HepG2 (cell line): Measurements from ENCODE around the gene SLC29A1. TPM values are rescaled to one million over a fixed set of nuclear protein-coding genes. Genes with fewer than 3 reads are reported as not detected.

Experiments used
- ATAC-seq: fragments of 200-7000 bp; cut with Tn5 transposase; 3 replicates; pipeline ENCODE4 v1.9.1; 2020; ENCODE audit warnings: mild to moderate bottlenecking, moderate library complexity
- BruUV-seq: library from RNA; stranded (reverse); fragments of 400-500 nt; replicated peaks from 2 replicates; lab custom pipeline; 2021; lab: Mats Ljungman, UMichigan
- CTCF ChIA-PET: fragments of 300-600 bp; formaldehyde crosslinking; extraction: SDS; loops from one replicate; lab custom pipeline; 2021; ENCODE audit warnings: low total read pairs, inconsistent platforms, low intra/inter-chr PET ratio; lab: Yijun Ruan, JAX
- POLR2A ChIA-PET: fragments of 350-600 bp; sonication (Branson Sonifier 250); formaldehyde crosslinking; loops from one replicate; lab custom pipeline; 2020; ENCODE audit warnings: antibody characterized with exemption, inconsistent platforms; lab: Yijun Ruan, JAX
- DNase-seq: peaks from one replicate; pipeline ENCODE4 v3.0.0-alpha.2; 2015; ENCODE audit warnings: low spot score
- FAIRE-seq: peaks from 3 replicates; lab custom pipeline; 2011; peaks lifted over from hg19 to GRCh38; lab: Jason Lieb, UNC
- H2AFZ ChIP-seq: one replicate; pipeline ENCODE4 v1.6.1; 2011; ENCODE audit warnings: low read length, inconsistent platforms
- H3K27ac ChIP-seq: fragments of 300-600 bp; 3 replicates; pipeline ENCODE4 v1.8.0; 2011; ENCODE audit warnings: mixed run types, mild to moderate bottlenecking, mixed read lengths, low read length, inconsistent platforms; ENCODE audit not compliant: insufficient read depth; ENCODE audit errors: extremely low read length
- H3K27me3 ChIP-seq, 2 experiments: fragments of 200-600 bp in 1 of 2; 2 replicates in 1 of 2; 3 replicates in 1 of 2; pipeline versions ENCODE4 v1.6.0 to v1.8.0; 2011; ENCODE audit warnings: low read length in 2 of 2, mild to moderate bottlenecking in 2 of 2, moderate library complexity in 2 of 2, inconsistent platforms in 1 of 2; ENCODE audit not compliant: insufficient read depth in 2 of 2, control insufficient read depth in 1 of 2
- H3K36me3 ChIP-seq, 2 experiments: fragments of 200-600 bp in 1 of 2; replicated peaks in 1 of 2; 2 replicates in 1 of 2; 3 replicates in 1 of 2; pipeline versions ENCODE4 v1.5.1 to v1.8.0; 2011; ENCODE audit warnings: low read length in 2 of 2, inconsistent platforms in 1 of 2; ENCODE audit not compliant: insufficient read depth in 2 of 2, control insufficient read depth in 1 of 2
- H3K4me1 ChIP-seq: 2 replicates; pipeline ENCODE4 v1.5.1; 2012; ENCODE audit warnings: low read length, inconsistent platforms; ENCODE audit not compliant: insufficient read depth
- H3K4me2 ChIP-seq: 2 replicates; pipeline ENCODE4 v1.6.0; 2011; ENCODE audit warnings: low read depth, low read length, inconsistent platforms
- H3K4me3 ChIP-seq, 3 experiments: fragments of 200-600 bp in 1 of 3; sonication (generic), shearing (Covaris generic) in 1 of 3; replicated peaks in 1 of 3; 2 replicates each; pipeline ENCODE4 v1.5.1; 2011 to 2016; ENCODE audit warnings: low read length in 3 of 3, inconsistent platforms in 2 of 3, low read depth in 2 of 3, mild to moderate bottlenecking in 2 of 3, control low read depth in 1 of 3, mixed read lengths in 1 of 3; ENCODE audit not compliant: insufficient read depth in 1 of 3
- H3K79me2 ChIP-seq: one replicate; pipeline ENCODE4 v1.6.1; 2011; ENCODE audit warnings: low read length, inconsistent platforms; ENCODE audit not compliant: insufficient read depth
- H3K9ac ChIP-seq: 2 replicates; pipeline ENCODE4 v1.6.0; 2011; ENCODE audit warnings: mild to moderate bottlenecking, low read depth, low read length, inconsistent platforms; ENCODE audit not compliant: insufficient read depth
- H3K9me3 ChIP-seq: 2 replicates; pipeline ENCODE4 v1.5.1; 2012; ENCODE audit warnings: mild to moderate bottlenecking, low read length
- H4K20me1 ChIP-seq: 2 replicates; pipeline ENCODE4 v1.6.0; 2011; ENCODE audit warnings: inconsistent platforms, mild to moderate bottlenecking, low read length, moderate library complexity; ENCODE audit not compliant: insufficient read depth
- CC2D1A ChIP-seq: sonication (generic); formaldehyde crosslinking; IDR thresholded peaks from 2 replicates; pipeline ENCODE4 v1.8.1; 2023; ENCODE audit warnings: mild to moderate bottlenecking, missing genetic modification reagents
- CHD2 ChIP-seq: IDR thresholded peaks from 2 replicates; pipeline ENCODE4 v1.6.1; 2011; ENCODE audit warnings: low read depth, low read length, improper control_type of control experiment
- EZH2 ChIP-seq: conservative IDR thresholded peaks from 2 replicates; pipeline ENCODE4 v1.6.1; 2012; ENCODE audit warnings: mild to moderate bottlenecking, low read depth, low read length, moderate library complexity
- GZF1 ChIP-seq: sonication (generic); formaldehyde crosslinking; IDR thresholded peaks from 2 replicates; pipeline ENCODE4 v1.5.1; 2020; ENCODE audit warnings: mild to moderate bottlenecking, missing genetic modification reagents
- ISX ChIP-seq: sonication (generic); formaldehyde crosslinking; conservative IDR thresholded peaks from 2 replicates; pipeline ENCODE4 v1.5.0; 2020; ENCODE audit warnings: missing genetic modification reagents
- JARID2 ChIP-seq: sonication (generic); formaldehyde crosslinking; IDR thresholded peaks from 2 replicates; pipeline ENCODE4 v1.8.1; 2023; ENCODE audit warnings: missing genetic modification reagents, inconsistent platforms; ENCODE audit not compliant: insufficient replicate concordance
- KLF11 ChIP-seq: IDR thresholded peaks from 2 replicates; pipeline ENCODE4 v1.6.1; 2016; ENCODE audit warnings: missing compliant biosample characterization
- NFKBIZ ChIP-seq: IDR thresholded peaks from 2 replicates; pipeline ENCODE4 v1.6.1; 2018; ENCODE audit warnings: missing genetic modification reagents, missing compliant biosample characterization
- PCBP1 ChIP-seq: fragments of 200-400 bp; formaldehyde crosslinking; IDR thresholded peaks from 2 replicates; pipeline ENCODE4 v1.6.1; 2017; ENCODE audit warnings: mild to moderate bottlenecking, low read depth, low read length, borderline replicate concordance
- RBM22 ChIP-seq: fragments of 200-400 bp; formaldehyde crosslinking; optimal IDR thresholded peaks from 2 replicates; pipeline ENCODE3; 2017; ENCODE audit warnings: mild to moderate bottlenecking, low read length, moderate library complexity
- SATB2 ChIP-seq: sonication (generic); formaldehyde crosslinking; IDR thresholded peaks from 2 replicates; pipeline ENCODE4 v1.5.0; 2020; ENCODE audit warnings: missing genetic modification reagents
- TCF12 ChIP-seq, 2 experiments: fragments of 450-650 bp in 1 of 2; sonication (generic) in 1 of 2; formaldehyde crosslinking in 1 of 2; IDR thresholded peaks; 2 replicates each; pipeline versions ENCODE4 v1.6.1 to v1.8.0; 2017 to 2022; ENCODE audit warnings: antibody characterized with exemption in 1 of 2, mild to moderate bottlenecking in 1 of 2, missing genetic modification reagents in 1 of 2, moderate library complexity in 1 of 2
- ZEB1 ChIP-seq: IDR thresholded peaks from 2 replicates; pipeline ENCODE4 v1.6.1; 2012; ENCODE audit warnings: mild to moderate bottlenecking, low read depth, inconsistent platforms; ENCODE audit not compliant: insufficient replicate concordance
- ZNF10 ChIP-seq: sonication (generic); formaldehyde crosslinking; IDR thresholded peaks from 2 replicates; pipeline ENCODE4 v1.4.0; 2020; ENCODE audit warnings: mild to moderate bottlenecking, low read depth, missing genetic modification reagents, borderline replicate concordance
- ZNF18 ChIP-seq: sonication (generic); formaldehyde crosslinking; IDR thresholded peaks from 2 replicates; pipeline ENCODE4 v1.8.0; 2022; ENCODE audit warnings: mild to moderate bottlenecking, missing genetic modification reagents; ENCODE audit not compliant: insufficient replicate concordance
- ZNF432 ChIP-seq: sonication (generic); formaldehyde crosslinking; IDR thresholded peaks from 2 replicates; pipeline ENCODE4 v1.5.0; 2020; ENCODE audit warnings: missing genetic modification reagents, mild to moderate bottlenecking, borderline replicate concordance
- ZNF891 ChIP-seq: sonication (generic); formaldehyde crosslinking; IDR thresholded peaks from 2 replicates; pipeline ENCODE4 v1.5.0; 2020; ENCODE audit warnings: mild to moderate bottlenecking, missing genetic modification reagents
- whole genome bisulfite sequencing: methylation state at CpG from one replicate; pipeline ENCODE4 v1.1.6; 2017; ENCODE audit warnings: low lambda C conversion rate; 5-methylcytosine and 5-hydroxymethylcytosine counted together
- in situ Hi-C: cut with HindIII; loops from 2 replicates; pipeline ENCODE4 v1.10.0; 2017; ENCODE audit warnings: low pct_unique_long_range_greater_than_20kb; ENCODE audit not compliant: extremely low pct_ligation_motif_present
- intact Hi-C: fragments of 100-400 bp; cut with micrococcal nuclease; formaldehyde crosslinking; loops from one replicate; pipeline ENCODE4 v1.10.0; 2022; ENCODE audit not compliant: unreplicated experiment
- polyA plus RNA-seq, 8 experiments: library from polyadenylated mRNA; depleted of rRNA in 3 of 8; stranded (reverse) in 7 of 8; unstranded in 1 of 8; fragments of >200 nt; fragmentation: Illumina TruSeq in 4 of 8; extraction: Trizol in 4 of 8; gene quantifications; 2 replicates each; pipeline versions ENCODE4 v1.2.1 to v1.2.3, GENCODE V29; 2011 to 2016; ENCODE audit warnings: low read depth in 4 of 8, missing spikeins in 1 of 8, mixed read lengths in 1 of 8; ENCODE audit not compliant: insufficient read depth in 1 of 8
- total RNA-seq, 5 experiments: library from RNA; depleted of rRNA; stranded (reverse); fragments of >200 nt; fragmentation: Illumina TruSeq; extraction: Trizol; gene quantifications; 2 replicates each; pipeline ENCODE4 v1.2.3, GENCODE V29; 2016; ENCODE audit warnings: low read depth in 1 of 5
- TF ChIP-seq, protein P1 (sequence below): sonication (generic); formaldehyde crosslinking; conservative IDR thresholded peaks from 2 replicates; pipeline ENCODE4 v1.4.0; 2020; ENCODE audit warnings: missing genetic modification reagents

The SLC29A1 gene
- total and polyA plus RNA-seq, 2 of the 13 experiments (the other 11 are each of a cell fraction or from before 2014, with no cell fraction given): 43.2 to 106 TPM

- no peaks in the 10 kb centered on the region for H3K9me3 ChIP-seq
- ChIA-PET POLR2A (interaction anchor here (0.7 to 2.1 kb wide), 10 partner anchors 12 to 64 kb away, joined by 3 to 29 read pairs (median 4); partner anchors contain the start of genes HSP90AB1 and SLC35B2), CTCF (interaction anchor here (3.2 kb wide), 1 partner anchor 14 kb away, joined by 18 read pairs; no protein-coding TSS in a partner anchor)
- BruUV-seq: no TSS peak
- DNase-seq (no peak), ATAC-seq (no peak), FAIRE-seq (no peak)
- H3K27me3 ChIP-seq: peaks cover 1 to 15% of the 10 kb centered on the region in 2 experiments; a peak in 4 of 5 replicates
- H3K36me3 ChIP-seq: no peaks in the 10 kb centered on the region
- WGBS: 67% methylated on average over 22 of the region's 28 CpGs
- in situ Hi-C loops (loop anchor here (5.0 kb wide), 1 partner anchor 48 kb away; no protein-coding TSS in a partner anchor), intact Hi-C loops (loop anchor here (2.0 kb wide), 1 partner anchor 15 kb away; no protein-coding TSS in a partner anchor)
- H3K4me3 ChIP-seq: peak overlapping the region; percentile 59 to 72 (median 69)
- peaks cover 79% of the 10 kb centered on the region for H3K4me1 ChIP-seq
- H2AFZ ChIP-seq: no peak overlapping the region
- H3K4me2 ChIP-seq: peak overlapping the region; percentile 82
- peak overlapping the region; percentile 42; the same call in 1 of the 2 replicates for H3K9ac ChIP-seq
- peaks cover 10% of the 10 kb centered on the region for H3K79me2 ChIP-seq
- H3K27ac ChIP-seq: no peak overlapping the region
- H4K20me1 ChIP-seq: no peaks in the 10 kb centered on the region
- no peak for TF ChIP-seq EZH2
- no peak for TF ChIP-seq KLF11 (CRISPR knock-in tag)
- no peak for TF ChIP-seq SATB2 (CRISPR knock-in tag)
- no peak for TF ChIP-seq PCBP1
- no peak for TF ChIP-seq ZNF432 (CRISPR knock-in tag)
- TF ChIP-seq CC2D1A: no peak
- no peak for TF ChIP-seq ISX (CRISPR knock-in tag)
- TF ChIP-seq ZEB1: no peak
- no peak for TF ChIP-seq TCF12 (IDR thresholded peaks at IDR 0.05)
- TF ChIP-seq TCF12 (CRISPR knock-in tag; IDR thresholded peaks at IDR 0.05): no peak
- no peak for TF ChIP-seq GZF1 (CRISPR knock-in tag)
- TF ChIP-seq ZNF10 (CRISPR knock-in tag): no peak
- 0 out of 2 replicates have a peak, but pooled peaks have one; percentile 3 for TF ChIP-seq ZNF891
- TF ChIP-seq RBM22: no peak
- TF ChIP-seq CHD2: no peak
- TF ChIP-seq NFKBIZ (CRISPR knock-in tag): no peak
- no peak for TF ChIP-seq JARID2 (CRISPR knock-in tag)
- peak; percentile 77 for TF ChIP-seq ZNF18
- TF ChIP-seq, protein P1, sequence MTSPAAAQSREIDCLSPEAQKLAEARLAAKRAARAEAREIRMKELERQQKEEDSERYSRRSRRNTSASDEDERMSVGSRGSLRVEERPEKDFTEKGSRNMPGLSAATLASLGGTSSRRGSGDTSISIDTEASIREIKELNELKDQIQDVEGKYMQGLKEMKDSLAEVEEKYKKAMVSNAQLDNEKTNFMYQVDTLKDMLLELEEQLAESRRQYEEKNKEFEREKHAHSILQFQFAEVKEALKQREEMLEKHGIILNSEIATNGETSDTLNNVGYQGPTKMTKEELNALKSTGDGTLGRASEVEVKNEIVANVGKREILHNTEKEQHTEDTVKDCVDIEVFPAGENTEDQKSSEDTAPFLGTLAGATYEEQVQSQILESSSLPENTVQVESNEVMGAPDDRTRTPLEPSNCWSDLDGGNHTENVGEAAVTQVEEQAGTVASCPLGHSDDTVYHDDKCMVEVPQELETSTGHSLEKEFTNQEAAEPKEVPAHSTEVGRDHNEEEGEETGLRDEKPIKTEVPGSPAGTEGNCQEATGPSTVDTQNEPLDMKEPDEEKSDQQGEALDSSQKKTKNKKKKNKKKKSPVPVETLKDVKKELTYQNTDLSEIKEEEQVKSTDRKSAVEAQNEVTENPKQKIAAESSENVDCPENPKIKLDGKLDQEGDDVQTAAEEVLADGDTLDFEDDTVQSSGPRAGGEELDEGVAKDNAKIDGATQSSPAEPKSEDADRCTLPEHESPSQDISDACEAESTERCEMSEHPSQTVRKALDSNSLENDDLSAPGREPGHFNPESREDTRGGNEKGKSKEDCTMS (CRISPR knock-in tag): no peak
Measured at GRCh38 chr6:44219815-44220784, 3.3 kb upstream of the SLC29A1 start.
